CD1c-positive myeloid dendritic cell (primary cell): ENCODE results near the gene SLC30A2.

Experiments used
- DNase-seq: peaks from one replicate; pipeline ENCODE4 v3.0.0-alpha.2; 2016; ENCODE audit errors: extremely low spot score

SLC30A2 gene

DNA sequence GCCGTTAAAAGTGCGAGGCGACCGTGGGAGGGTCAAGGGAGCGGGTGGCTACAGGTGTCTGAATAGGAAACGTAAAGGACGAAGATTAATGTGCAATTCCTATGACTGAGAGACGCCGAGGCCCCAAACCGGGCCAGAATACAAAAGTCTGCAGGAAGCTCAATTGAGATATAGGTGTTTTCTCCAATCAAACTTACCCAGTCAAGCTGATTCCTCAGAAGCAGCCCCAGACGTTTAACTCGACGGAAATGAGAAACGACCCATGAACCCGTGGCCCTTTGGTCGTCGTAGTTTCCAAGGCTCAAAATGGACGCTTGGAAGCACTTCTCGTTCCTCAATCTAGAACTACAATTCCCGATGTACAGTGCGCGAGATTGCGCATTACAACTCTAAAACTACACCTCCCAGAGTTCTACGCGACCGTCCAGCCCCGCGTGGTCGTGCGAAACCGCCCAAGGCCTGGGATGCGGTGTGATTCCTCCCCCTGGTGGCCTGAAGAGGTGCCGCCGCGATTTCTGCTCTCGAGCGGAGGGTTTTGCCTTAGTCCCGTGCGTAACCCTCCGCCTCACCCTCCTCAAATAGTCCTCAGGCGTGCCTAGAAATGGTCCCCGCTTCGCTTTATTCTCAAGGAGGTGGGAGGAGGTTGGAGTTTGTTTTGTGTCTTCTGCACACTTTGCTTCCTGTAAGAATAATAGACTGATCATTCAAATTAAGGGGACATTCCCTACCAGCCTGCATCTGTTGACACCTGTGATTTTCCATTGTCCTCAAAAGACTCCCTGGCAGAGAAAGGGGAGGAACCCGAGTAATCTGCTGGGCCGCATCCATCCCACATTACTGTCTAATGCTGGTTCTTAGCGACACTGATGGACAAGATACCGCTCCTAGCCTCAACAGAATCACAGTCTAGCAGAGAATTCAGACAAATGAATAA is 47.8 kb downstream of the SLC30A2 start, which contains the start of gene PAFAH2:
PAFAH2 (minus strand) TSS at position 236 of the 934 bp plus-strand sequence. CDS start 7,247 bp downstream, outside the sequence.
- DNase-seq = peak; percentile 100

- peak; percentile 86 for DNase-seq
These were observed 48.7 kb downstream of the SLC30A2 start for GRCh38 chr1:25996966-25997827.

DNA sequence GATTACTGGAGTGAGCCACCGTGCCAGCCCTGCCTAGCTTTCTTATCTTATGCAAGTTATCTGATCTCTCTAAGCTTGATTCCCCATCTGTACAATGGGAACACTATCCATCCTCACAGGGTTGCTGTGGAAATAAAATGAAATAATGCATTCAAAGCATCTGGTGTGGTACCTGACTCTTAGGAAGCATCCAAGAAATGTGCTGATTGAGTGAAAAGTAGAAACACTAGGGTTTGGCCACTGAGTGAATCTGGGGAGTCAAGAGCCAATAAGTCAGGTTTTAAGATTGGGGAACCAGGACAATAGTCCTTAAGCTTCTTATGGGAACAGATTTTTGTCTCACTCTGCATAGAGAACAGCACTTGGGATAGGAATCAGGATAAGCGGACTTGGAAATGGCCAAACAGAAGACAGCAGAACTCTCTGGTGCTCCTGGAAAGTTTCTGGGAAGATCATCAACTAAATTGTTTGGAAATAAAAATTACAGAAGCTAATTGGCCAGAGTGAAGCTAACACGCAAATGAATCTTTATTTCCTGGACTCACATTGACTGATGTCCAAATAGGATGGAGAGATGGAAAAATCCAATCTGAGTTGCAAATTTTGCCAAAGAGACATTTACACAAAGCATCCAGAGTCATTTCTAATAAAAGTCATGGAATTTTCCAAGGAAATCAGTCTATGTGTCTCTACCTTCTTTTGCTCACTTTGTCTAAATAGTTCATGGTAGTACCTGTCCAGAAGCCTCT is 51.3 kb downstream of the SLC30A2 start:
- DNase-seq = no peak

- no peak for DNase-seq
These were observed 52.5 kb downstream of the SLC30A2 start for GRCh38 chr1:25993197-25993951.

DNA sequence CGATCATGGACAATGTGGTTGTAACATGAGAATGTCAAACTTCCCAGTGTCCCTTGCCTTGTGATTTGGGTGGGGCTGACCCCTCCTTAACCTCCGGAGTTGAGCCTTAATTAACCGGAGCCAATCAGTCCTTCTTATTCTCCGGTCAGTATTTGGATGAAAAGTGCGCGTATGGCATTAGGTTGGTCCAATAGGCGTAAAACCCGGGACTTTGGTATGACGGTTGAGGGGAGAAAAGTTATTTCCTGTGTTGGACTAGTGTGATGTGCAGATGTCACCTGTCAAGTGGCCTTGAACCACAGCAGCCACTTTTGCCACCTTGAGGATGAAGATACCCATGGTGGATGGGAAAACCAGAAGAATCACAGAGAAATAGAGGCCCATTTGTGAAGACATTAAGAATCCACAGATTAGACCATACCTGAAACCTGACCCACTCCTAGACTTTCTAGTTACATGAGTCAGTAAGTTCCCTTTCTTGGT is 53.2 kb downstream of the SLC30A2 start:
- DNase-seq = no peak

DNA sequence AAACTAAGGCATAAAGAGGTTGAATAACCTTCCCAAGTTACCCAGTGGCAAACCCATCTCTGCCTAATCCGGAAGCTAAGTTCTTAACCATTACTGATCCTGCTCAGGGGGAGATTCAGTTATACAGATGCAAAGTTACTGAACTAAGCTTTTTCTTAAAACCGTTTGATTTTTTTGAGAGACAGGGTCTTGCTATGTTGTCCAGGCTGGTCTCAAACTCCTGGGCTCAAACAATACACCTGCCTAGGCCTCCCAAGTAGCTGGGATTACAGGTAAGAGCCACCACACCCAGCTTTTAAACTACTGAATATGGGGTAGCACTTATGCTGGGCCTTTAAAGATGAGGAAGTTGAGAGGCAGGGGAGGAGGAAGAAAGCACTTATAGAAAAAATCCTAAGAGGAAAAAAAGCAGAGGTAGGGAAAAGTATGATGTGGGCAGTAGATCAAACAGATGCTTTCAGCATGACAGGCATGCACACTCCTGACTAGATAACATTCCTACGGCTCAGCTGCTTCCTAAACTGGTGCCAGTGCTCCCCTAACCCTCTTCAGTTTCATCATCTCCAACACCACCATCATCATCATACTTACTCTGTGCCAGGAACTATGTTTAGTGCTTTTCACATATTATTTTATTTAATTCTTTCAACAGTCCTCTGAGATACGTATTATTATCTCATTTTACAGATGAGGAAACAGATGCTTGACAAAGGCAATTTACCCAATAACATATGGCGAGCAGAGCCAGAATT is 53.8 kb downstream of the SLC30A2 start:
- no peak for DNase-seq

DNA sequence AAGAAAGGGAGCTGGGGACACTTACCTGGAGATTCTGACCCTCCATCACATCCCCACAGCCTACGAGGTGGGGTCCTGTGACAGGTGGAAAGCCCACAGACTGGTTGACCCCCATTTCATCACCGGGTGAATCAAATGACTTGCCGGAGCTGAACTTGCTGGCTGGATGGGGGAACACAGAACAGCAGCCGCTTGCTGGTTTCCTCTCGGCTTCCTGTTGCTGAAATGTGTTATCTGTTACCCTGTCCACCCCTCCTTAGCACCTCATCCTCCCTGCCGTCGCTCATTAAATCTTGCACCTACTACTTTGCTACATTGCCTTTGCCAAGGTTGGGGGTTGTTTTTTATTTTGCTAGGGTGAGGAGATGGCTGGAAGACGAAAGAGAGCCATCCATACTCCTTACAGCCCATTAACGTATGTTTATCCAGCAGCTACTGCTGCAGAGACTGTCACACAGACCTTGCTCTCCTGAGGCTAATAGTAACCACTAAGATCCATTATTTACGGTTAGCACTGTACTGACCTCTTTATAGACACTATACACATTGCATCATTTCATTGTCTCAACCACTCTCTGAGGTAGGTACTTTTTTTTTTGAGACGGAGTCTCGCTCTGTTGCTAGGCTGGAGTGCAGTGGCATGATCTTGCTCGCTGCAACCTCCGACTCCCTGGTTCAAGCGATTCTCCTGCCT is 55.1 kb downstream of the SLC30A2 start:
- DNase-seq = no peak

DNA sequence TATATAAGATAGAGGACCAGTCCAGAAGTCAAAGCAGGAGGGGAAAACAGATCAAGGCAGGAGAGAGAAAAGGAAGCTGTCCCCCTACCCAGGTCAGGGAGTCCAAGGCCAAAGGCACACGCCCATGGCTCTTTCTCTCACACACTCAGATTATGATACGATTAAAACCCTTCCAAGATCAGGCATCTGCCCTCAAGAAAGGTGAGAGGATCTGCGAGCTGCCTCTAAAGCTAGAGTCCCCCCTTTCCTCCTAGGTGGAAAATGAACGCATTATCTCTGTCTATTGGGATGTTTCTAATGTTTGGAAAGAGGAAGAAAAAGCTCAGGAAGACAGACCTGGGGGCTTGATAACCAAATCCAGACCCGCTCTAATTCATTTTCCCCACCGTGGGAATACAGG is 55.7 kb downstream of the SLC30A2 start:
- DNase-seq = no peak

DNA sequence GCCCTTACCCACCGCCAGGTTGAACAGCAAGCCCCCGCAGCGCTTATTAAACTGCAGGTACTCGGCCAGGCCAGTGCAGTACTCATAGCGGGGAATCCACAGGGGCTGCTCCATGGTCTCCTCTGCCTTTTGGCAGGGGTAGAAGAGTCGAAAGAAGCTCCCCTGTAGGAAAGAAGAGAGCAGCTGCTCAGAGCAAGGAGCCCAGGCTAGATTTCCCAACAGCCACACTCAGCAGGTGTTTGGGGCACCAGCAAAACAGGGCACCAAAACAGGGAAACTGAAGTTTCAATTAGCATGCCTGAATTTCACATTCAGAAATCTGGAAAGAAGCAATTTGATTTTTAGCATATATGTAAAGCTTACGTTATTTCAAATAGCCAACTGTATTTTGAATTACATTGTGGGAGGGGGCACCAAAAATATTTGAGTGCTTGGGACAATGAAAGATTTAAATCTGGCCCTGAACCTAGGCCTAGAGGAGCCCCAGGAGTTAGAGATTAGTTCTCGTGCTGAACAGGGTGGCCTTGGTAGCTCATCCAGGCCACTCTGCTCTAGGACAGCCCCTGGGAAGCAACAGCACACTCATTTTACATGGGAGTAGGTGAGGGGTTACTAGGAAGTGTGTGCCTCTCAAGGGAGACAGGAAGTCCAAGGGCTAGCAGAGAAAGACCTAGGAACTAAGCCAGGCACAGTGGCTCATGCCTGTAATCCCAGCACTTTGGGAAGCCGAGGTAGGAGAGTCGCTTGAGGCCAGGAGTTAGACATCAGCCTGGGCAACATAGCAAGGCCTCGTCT is 56.3 kb downstream of the SLC30A2 start:
- no peak for DNase-seq

- DNase-seq = no peak
These were observed 58.0 kb downstream of the SLC30A2 start for GRCh38 chr1:25987951-25988350.
